Hepatocyte (in vitro differentiated cells): ENCODE data around the gene ADAMTSL3. TPM values are rescaled to one million over a fixed set of nuclear protein-coding genes. Genes with fewer than 3 reads are reported as not detected.

Experiments used
- DNase-seq: peaks from one replicate; pipeline ENCODE4 v3.0.0-alpha.2; 2016; ENCODE audit warnings: low spot score
- H2AFZ ChIP-seq: fragments of 200-600 bp; sonication (generic); 2 replicates; pipeline ENCODE4 v1.6.0; 2016; ENCODE audit warnings: antibody characterized with exemption, mild to moderate bottlenecking
- H3K27ac ChIP-seq: fragments of 200-600 bp; sonication (generic); 2 replicates; pipeline ENCODE4 v1.5.1; 2016; ENCODE audit warnings: mild to moderate bottlenecking
- H3K27me3 ChIP-seq: fragments of 200-600 bp; sonication (generic); 2 replicates; pipeline ENCODE4 v1.6.1; 2016
- H3K36me3 ChIP-seq: fragments of 200-600 bp; sonication (generic); replicated peaks from 2 replicates; pipeline ENCODE4 v1.5.1; 2016; ENCODE audit warnings: low read depth; ENCODE audit not compliant: insufficient read depth
- H3K4me1 ChIP-seq: fragments of 200-600 bp; sonication (generic); 2 replicates; pipeline ENCODE4 v1.5.1; 2016; ENCODE audit warnings: mild to moderate bottlenecking, moderate library complexity; ENCODE audit not compliant: insufficient read depth
- H3K4me2 ChIP-seq: fragments of 200-600 bp; sonication (generic); 2 replicates; pipeline ENCODE4 v1.6.0; 2016
- H3K4me3 ChIP-seq: fragments of 200-600 bp; sonication (generic); 2 replicates; pipeline ENCODE4 v1.5.1; 2016; ENCODE audit warnings: mild to moderate bottlenecking
- H3K79me2 ChIP-seq: fragments of 200-600 bp; sonication (generic); 2 replicates; pipeline ENCODE4 v1.6.0; 2017; ENCODE audit warnings: mild to moderate bottlenecking
- H3K9me2 ChIP-seq: fragments of 200-600 bp; sonication (generic); replicated peaks from 2 replicates; pipeline ENCODE4 v1.6.0; 2017; ENCODE audit warnings: mild to moderate bottlenecking; ENCODE audit not compliant: insufficient read depth
- H3K9me3 ChIP-seq: fragments of 200-600 bp; sonication (generic); 2 replicates; pipeline ENCODE4 v1.5.1; 2016; ENCODE audit warnings: low read depth, mild to moderate bottlenecking
- H4K20me1 ChIP-seq: fragments of 200-600 bp; sonication (generic); 2 replicates; pipeline ENCODE4 v1.6.0; 2016; ENCODE audit warnings: mild to moderate bottlenecking; ENCODE audit not compliant: insufficient read depth, poor library complexity, severe bottlenecking
- EZH2 ChIP-seq: fragments of 200-600 bp; sonication (generic); IDR thresholded peaks from 2 replicates; pipeline ENCODE4 v1.6.1; 2016; ENCODE audit warnings: antibody characterized with exemption, mild to moderate bottlenecking, borderline replicate concordance
- EZH2phosphoT487 ChIP-seq: fragments of 200-600 bp; sonication (generic); IDR thresholded peaks from one replicate; pipeline ENCODE4 v1.6.1; 2018; ENCODE audit warnings: antibody characterized with exemption, mild to moderate bottlenecking, low read depth, moderate library complexity; ENCODE audit not compliant: unreplicated experiment, severe bottlenecking
- WGBS: methylation state at CpG from one replicate; pipeline ENCODE4 v1.1.6; 2016; ENCODE audit warnings: low lambda C conversion rate; ENCODE audit errors: missing lambda C conversion rate; 5-methylcytosine and 5-hydroxymethylcytosine counted together
- polyA plus RNA-seq: library from polyadenylated mRNA; unstranded; fragments of >200 nt; fragmentation: Nextera tagmentation; extraction: Ambion mirVana; gene quantifications from 2 replicates; pipeline ENCODE4 v1.2.1, GENCODE V29; 2016
- total RNA-seq: library from RNA; depleted of rRNA; stranded (reverse); fragments of >200 nt; gene quantifications from 2 replicates; pipeline ENCODE4 v1.2.3, GENCODE V29; 2014
- TF ChIP-seq, protein P1 (sequence below): fragments of 200-600 bp; sonication (generic); IDR thresholded peaks from 2 replicates; pipeline ENCODE4 v1.5.1; 2016; ENCODE audit warnings: antibody characterized with exemption, mild to moderate bottlenecking; ENCODE audit not compliant: poor library complexity

The ADAMTSL3 gene
- total and polyA plus RNA-seq, 2 experiments from 2014 or later = 5.0 to 5.2 TPM

DNA sequence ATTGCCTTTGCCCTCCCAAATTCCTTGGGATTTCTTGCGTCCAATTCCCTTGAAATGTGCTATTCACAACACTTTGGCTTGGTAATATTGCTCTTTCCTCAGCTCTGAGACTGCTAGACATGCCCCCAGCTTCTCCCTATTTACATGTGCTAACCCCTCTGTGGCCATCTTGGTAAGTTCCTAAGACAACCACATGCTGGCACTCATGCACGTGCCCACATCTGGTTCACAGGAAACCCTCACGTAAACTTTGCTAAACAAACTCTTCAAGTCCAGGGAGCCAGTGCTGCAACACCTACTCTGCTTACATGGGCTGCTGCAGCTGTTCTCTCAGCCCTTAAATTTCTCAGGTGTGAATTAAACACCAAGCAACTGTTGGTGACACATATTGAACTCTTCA, 121.8 kb downstream of the ADAMTSL3 start:
- 41% methylated on average over 3 of the region's 3 CpGs for WGBS
- no peak overlapping the region for H3K4me2 ChIP-seq
- H3K27ac ChIP-seq = no peak overlapping the region
- H3K36me3 ChIP-seq = no peaks in the 10 kb centered on the region
- no peaks in the 10 kb centered on the region for H3K4me1 ChIP-seq
- TF ChIP-seq EZH2 (no peak), EZH2phosphoT487 (no peak)
- TF ChIP-seq, protein P1, sequence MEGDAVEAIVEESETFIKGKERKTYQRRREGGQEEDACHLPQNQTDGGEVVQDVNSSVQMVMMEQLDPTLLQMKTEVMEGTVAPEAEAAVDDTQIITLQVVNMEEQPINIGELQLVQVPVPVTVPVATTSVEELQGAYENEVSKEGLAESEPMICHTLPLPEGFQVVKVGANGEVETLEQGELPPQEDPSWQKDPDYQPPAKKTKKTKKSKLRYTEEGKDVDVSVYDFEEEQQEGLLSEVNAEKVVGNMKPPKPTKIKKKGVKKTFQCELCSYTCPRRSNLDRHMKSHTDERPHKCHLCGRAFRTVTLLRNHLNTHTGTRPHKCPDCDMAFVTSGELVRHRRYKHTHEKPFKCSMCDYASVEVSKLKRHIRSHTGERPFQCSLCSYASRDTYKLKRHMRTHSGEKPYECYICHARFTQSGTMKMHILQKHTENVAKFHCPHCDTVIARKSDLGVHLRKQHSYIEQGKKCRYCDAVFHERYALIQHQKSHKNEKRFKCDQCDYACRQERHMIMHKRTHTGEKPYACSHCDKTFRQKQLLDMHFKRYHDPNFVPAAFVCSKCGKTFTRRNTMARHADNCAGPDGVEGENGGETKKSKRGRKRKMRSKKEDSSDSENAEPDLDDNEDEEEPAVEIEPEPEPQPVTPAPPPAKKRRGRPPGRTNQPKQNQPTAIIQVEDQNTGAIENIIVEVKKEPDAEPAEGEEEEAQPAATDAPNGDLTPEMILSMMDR = no peak
- no peaks in the 10 kb centered on the region for H4K20me1 ChIP-seq
- no peaks in the 10 kb centered on the region for H3K9me3 ChIP-seq
- H3K79me2 ChIP-seq = no peaks in the 10 kb centered on the region
- DNase-seq = no peak
- no peaks in the 10 kb centered on the region for H3K27me3 ChIP-seq
- H3K9me2 ChIP-seq = no peaks in the 10 kb centered on the region
- H3K4me3 ChIP-seq = no peak overlapping the region
- no peak overlapping the region for H2AFZ ChIP-seq

DNA sequence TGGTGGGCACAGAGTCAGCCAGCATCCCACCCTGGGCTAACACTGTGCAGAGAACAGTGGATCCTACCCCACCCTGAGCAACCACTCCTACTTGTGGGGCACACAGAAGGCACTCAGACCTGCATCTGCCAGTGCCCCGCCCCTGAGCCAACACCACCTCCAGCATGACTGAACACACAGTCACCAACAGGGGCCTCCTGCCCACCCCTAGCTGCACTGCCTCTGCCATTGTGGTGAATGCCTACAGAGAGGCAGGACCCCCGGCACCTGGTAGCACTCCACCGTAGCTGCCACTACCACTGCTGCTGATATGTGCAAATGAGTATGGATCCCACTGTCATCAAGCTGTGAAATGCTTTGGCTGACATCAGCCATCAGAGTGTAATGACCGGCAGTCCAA, 123.1 kb downstream of the ADAMTSL3 start:
- Histone ChIP-seq H3K4me2 (no peak overlapping the region), H2AFZ (no peak overlapping the region), H3K9me3 (no peaks in the 10 kb centered on the region), H3K4me3 (no peak overlapping the region), H3K36me3 (no peaks in the 10 kb centered on the region), H3K79me2 (no peaks in the 10 kb centered on the region), H3K4me1 (no peaks in the 10 kb centered on the region), H4K20me1 (no peaks in the 10 kb centered on the region), H3K9me2 (no peaks in the 10 kb centered on the region), H3K27me3 (no peaks in the 10 kb centered on the region), H3K27ac (no peak overlapping the region)
- TF ChIP-seq EZH2 (no peak), EZH2phosphoT487 (no peak)
- TF ChIP-seq, protein P1 = no peak
- DNase-seq = no peak
- WGBS = 91% methylated on average over 4 of the region's 4 CpGs

DNA sequence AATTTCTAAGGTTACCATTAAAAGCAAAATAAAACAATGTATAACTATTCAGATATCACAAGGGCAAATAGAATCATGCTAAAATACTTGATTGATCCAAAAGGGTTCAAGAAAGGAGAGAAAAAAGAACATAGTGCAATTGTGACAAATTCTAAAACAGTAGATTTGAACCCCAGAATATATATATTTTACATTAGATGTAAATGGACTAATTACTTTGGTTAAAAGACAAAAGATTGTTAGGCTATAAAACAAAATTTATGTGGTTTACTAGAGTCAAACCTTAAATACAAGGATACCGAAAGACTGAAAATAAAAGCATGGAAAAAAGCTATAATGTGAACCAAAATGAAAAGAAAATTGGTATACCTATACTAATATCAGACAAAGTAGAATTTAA, 129.3 kb downstream of the ADAMTSL3 start:
- H3K9me3 ChIP-seq = no peaks in the 10 kb centered on the region
- H3K4me1 ChIP-seq = no peaks in the 10 kb centered on the region
- H3K36me3 ChIP-seq = no peaks in the 10 kb centered on the region
- H3K4me2 ChIP-seq = no peak overlapping the region
- no peaks in the 10 kb centered on the region for H3K79me2 ChIP-seq
- no peaks in the 10 kb centered on the region for H3K9me2 ChIP-seq
- WGBS = 94% methylated on average over 1 of the region's 1 CpG
- no peaks in the 10 kb centered on the region for H4K20me1 ChIP-seq
- no peak overlapping the region for H2AFZ ChIP-seq
- TF ChIP-seq, protein P1 = no peak
- TF ChIP-seq EZH2phosphoT487 = no peak
- no peak for TF ChIP-seq EZH2
- no peaks in the 10 kb centered on the region for H3K27me3 ChIP-seq
- no peak overlapping the region for H3K4me3 ChIP-seq
- no peak for DNase-seq
- H3K27ac ChIP-seq = no peak overlapping the region

DNA sequence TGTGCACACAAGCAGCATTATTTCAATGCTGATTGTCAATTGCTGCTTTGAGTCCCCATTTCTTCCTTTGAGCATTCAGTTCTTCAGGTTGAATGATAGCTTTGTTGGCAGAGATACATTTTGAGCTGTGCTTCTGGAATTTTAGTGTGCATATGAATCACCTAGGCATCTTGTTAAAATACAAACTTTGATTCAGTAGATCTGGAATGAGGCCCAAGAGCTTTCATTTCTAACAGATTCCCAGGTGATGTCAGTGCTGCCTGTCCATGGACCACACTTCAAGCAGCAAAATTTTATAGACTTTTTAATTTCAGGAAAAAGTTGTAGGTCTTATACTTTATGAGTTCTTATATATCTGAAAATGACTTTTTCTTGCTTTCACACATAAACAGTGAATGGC, 131.1 kb downstream of the ADAMTSL3 start:
- Histone ChIP-seq H3K79me2 (no peaks in the 10 kb centered on the region), H2AFZ (no peak overlapping the region), H3K9me3 (no peaks in the 10 kb centered on the region), H3K36me3 (no peaks in the 10 kb centered on the region), H4K20me1 (no peaks in the 10 kb centered on the region), H3K27ac (no peak overlapping the region), H3K9me2 (no peaks in the 10 kb centered on the region), H3K4me3 (no peak overlapping the region), H3K4me2 (no peak overlapping the region), H3K4me1 (no peaks in the 10 kb centered on the region), H3K27me3 (no peaks in the 10 kb centered on the region)
- TF ChIP-seq, protein P1 = no peak
- no peak for TF ChIP-seq EZH2phosphoT487
- no peak for TF ChIP-seq EZH2
- no peak for DNase-seq
